Upper lobe of left lung (tissue), 4 donors: Measurements from ENCODE around the gene GMPPA.

ENCODE experiments used
- CTCF ChIP-seq, 6 experiments: fragments of 450-650 bp in 4 of 6; fragments of 200-600 bp in 2 of 6; sonication (generic) in 2 of 6; IDR thresholded peaks; one replicate each; pipeline ENCODE4 v1.5.1; 2016 to 2019; ENCODE audit warnings: antibody characterized with exemption in 6 of 6
- EP300 ChIP-seq, 4 donors: sonication (generic); formaldehyde crosslinking; IDR thresholded peaks; one replicate each; pipeline ENCODE4 v1.5.1; 2017; ENCODE audit warnings: antibody characterized with exemption in 4 of 4, control low read depth in 2 of 4
- POLR2A ChIP-seq, 4 donors: fragments of 450-650 bp; IDR thresholded peaks; one replicate each; pipeline ENCODE4 v1.5.1; 2016 to 2017; ENCODE audit warnings: antibody characterized with exemption in 4 of 4, mild to moderate bottlenecking in 2 of 4
- POLR2AphosphoS5 ChIP-seq, 2 donors: sonication (generic); formaldehyde crosslinking; IDR thresholded peaks; one replicate each; pipeline ENCODE4 v1.5.1; 2017; ENCODE audit warnings: antibody characterized with exemption in 2 of 2

DNA sequence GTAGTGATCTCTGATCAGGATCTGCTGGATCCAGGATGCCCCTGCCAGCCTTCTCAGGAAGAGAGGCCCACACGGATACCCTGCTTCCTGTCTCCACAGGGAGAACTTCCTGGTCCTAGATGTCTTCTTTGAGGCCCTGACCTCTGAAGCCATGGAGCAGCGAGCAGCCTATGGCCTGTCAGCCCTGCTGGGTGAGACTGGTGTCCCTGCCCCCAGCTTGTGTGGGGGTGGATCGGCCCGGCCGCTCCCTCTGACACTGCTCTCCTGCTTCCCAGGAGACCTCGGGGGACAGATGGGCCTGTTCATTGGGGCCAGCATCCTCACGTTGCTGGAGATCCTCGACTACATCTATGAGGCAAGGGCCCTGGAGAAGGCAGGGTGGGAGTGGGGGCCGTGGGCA lies 38.3 kb downstream of the GMPPA start:
- TF ChIP-seq POLR2A (IDR thresholded peaks at IDR 0.05) (no peak), CTCF (IDR thresholded peaks at IDR 0.05) (no peak), POLR2AphosphoS5 (IDR thresholded peaks at IDR 0.05) (no peak), EP300 (IDR thresholded peaks at IDR 0.05) (no peak)
